Body of pancreas (tissue), 4 donors: Measurements from ENCODE around the gene SNRPB2.

Source experiments
- CTCF ChIP-seq, 7 experiments: fragments of 450-650 bp in 4 of 7; fragments of 200-600 bp in 3 of 7; sonication (generic) in 3 of 7; IDR thresholded peaks; one replicate each; pipeline ENCODE4 v1.5.1; 2016 to 2019; ENCODE audit warnings: antibody characterized with exemption in 7 of 7
- POLR2A ChIP-seq, 3 donors: fragments of 450-650 bp; IDR thresholded peaks; one replicate each; pipeline ENCODE4 v1.6.1; 2016; ENCODE audit warnings: antibody characterized with exemption in 3 of 3, mild to moderate bottlenecking in 2 of 3

- TF ChIP-seq CTCF (IDR thresholded peaks at IDR 0.05) (no peak), POLR2A (IDR thresholded peaks at IDR 0.05) (no peak)
Measured at GRCh38 chr20:16775961-16776360, 46.1 kb downstream of the SNRPB2 start.
